HL-60 (cell line): ENCODE results near the gene WSCD1.

Experiments used
- DNase-seq, 2 experiments: peaks; one replicate each; pipeline ENCODE4 v3.0.0-alpha.2; 2010 to 2020; ENCODE audit warnings: low read depth in 1 of 2, low spot score in 1 of 2
- H3K27ac ChIP-seq: fragments of 250-450 bp; sonication (Bioruptor Pico); replicated peaks from 2 replicates; pipeline ENCODE4 v1.5.1; 2020; ENCODE audit warnings: mild to moderate bottlenecking, moderate library complexity
- H3K27me3 ChIP-seq: fragments of 250-450 bp; sonication (Bioruptor Pico); 2 replicates; pipeline ENCODE4 v1.5.1; 2021; ENCODE audit warnings: mild to moderate bottlenecking, moderate library complexity; ENCODE audit not compliant: insufficient read depth, poor library complexity, severe bottlenecking
- H3K4me3 ChIP-seq: replicated peaks from 2 replicates; pipeline ENCODE4 v1.5.1; 2011; ENCODE audit warnings: mild to moderate bottlenecking, control low read depth, low read length; ENCODE audit not compliant: insufficient read depth
- GABPA ChIP-seq: IDR thresholded peaks from 2 replicates; pipeline ENCODE4 v1.6.1; 2012; ENCODE audit warnings: low read depth
- POLR2AphosphoS5 ChIP-seq: IDR thresholded peaks from 2 replicates; pipeline ENCODE4 v1.6.1; 2012; ENCODE audit warnings: low read depth
- SPI1 ChIP-seq: IDR thresholded peaks from 2 replicates; pipeline ENCODE4 v1.6.1; 2012; ENCODE audit warnings: low read depth, mild to moderate bottlenecking, borderline replicate concordance
- TF ChIP-seq, protein P1 (sequence below): IDR thresholded peaks from one replicate; pipeline ENCODE4 v1.5.1; 2011; ENCODE audit warnings: low read length, control low read depth, inconsistent platforms; ENCODE audit not compliant: insufficient read depth
- TF ChIP-seq, protein P2 (sequence below): IDR thresholded peaks from 2 replicates; pipeline ENCODE4 v1.6.1; 2012; ENCODE audit warnings: low read depth; ENCODE audit not compliant: insufficient replicate concordance

WSCD1 gene

DNA sequence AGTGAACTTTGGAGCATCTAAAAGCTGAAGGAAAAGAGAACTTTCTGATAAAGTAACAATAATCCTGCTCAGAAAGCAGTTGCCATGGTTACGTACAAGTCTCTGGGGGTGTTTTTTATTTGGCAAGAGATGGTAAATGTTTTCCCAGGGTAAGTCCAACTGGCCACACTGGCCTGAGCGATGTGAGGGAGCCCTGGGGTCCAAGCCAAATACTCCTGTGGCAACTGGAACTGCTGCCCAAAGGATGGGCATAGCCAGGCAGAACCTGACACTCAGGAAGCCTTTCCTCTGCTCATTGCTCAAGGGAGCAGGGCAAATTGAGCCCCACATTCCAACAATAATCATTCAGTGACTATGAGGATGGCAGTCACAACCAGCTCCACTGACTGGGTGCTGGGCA, 26.8 kb upstream of the WSCD1 start:
- DNase-seq: no peak
- no peak overlapping the region for H3K4me3 ChIP-seq
- H3K27me3 ChIP-seq: no peaks in the 10 kb centered on the region

DNA sequence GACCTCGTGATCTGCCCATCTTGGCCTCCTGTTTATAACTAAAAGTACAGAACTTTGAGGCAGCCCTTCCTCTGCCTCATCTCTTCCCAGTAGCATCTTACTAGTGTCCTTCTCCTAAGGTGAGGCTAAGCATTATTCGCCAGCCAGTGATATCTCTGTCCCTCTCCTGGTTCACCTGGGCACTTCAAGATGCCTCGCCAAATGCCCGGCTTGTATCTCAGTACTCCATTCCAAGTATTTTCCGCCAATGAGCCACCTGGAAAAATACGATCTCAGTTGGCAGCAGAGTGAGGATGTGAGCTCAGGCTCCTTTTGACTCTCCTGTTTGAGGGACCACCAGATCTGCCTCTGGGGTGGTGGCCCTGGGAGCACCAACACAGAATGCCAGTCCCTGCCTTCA, 25.9 kb upstream of the WSCD1 start:
- H3K27me3 ChIP-seq: no peaks in the 10 kb centered on the region

More for the DNA sequence above, 26.8 kb upstream of the WSCD1 start:
- H3K27ac ChIP-seq: no peak overlapping the region
- TF ChIP-seq POLR2AphosphoS5 (no peak), GABPA (no peak), SPI1 (no peak)
- TF ChIP-seq, protein P1, sequence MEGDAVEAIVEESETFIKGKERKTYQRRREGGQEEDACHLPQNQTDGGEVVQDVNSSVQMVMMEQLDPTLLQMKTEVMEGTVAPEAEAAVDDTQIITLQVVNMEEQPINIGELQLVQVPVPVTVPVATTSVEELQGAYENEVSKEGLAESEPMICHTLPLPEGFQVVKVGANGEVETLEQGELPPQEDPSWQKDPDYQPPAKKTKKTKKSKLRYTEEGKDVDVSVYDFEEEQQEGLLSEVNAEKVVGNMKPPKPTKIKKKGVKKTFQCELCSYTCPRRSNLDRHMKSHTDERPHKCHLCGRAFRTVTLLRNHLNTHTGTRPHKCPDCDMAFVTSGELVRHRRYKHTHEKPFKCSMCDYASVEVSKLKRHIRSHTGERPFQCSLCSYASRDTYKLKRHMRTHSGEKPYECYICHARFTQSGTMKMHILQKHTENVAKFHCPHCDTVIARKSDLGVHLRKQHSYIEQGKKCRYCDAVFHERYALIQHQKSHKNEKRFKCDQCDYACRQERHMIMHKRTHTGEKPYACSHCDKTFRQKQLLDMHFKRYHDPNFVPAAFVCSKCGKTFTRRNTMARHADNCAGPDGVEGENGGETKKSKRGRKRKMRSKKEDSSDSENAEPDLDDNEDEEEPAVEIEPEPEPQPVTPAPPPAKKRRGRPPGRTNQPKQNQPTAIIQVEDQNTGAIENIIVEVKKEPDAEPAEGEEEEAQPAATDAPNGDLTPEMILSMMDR: no peak
- TF ChIP-seq, protein P2, sequence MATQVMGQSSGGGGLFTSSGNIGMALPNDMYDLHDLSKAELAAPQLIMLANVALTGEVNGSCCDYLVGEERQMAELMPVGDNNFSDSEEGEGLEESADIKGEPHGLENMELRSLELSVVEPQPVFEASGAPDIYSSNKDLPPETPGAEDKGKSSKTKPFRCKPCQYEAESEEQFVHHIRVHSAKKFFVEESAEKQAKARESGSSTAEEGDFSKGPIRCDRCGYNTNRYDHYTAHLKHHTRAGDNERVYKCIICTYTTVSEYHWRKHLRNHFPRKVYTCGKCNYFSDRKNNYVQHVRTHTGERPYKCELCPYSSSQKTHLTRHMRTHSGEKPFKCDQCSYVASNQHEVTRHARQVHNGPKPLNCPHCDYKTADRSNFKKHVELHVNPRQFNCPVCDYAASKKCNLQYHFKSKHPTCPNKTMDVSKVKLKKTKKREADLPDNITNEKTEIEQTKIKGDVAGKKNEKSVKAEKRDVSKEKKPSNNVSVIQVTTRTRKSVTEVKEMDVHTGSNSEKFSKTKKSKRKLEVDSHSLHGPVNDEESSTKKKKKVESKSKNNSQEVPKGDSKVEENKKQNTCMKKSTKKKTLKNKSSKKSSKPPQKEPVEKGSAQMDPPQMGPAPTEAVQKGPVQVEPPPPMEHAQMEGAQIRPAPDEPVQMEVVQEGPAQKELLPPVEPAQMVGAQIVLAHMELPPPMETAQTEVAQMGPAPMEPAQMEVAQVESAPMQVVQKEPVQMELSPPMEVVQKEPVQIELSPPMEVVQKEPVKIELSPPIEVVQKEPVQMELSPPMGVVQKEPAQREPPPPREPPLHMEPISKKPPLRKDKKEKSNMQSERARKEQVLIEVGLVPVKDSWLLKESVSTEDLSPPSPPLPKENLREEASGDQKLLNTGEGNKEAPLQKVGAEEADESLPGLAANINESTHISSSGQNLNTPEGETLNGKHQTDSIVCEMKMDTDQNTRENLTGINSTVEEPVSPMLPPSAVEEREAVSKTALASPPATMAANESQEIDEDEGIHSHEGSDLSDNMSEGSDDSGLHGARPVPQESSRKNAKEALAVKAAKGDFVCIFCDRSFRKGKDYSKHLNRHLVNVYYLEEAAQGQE: no peak

DNA sequence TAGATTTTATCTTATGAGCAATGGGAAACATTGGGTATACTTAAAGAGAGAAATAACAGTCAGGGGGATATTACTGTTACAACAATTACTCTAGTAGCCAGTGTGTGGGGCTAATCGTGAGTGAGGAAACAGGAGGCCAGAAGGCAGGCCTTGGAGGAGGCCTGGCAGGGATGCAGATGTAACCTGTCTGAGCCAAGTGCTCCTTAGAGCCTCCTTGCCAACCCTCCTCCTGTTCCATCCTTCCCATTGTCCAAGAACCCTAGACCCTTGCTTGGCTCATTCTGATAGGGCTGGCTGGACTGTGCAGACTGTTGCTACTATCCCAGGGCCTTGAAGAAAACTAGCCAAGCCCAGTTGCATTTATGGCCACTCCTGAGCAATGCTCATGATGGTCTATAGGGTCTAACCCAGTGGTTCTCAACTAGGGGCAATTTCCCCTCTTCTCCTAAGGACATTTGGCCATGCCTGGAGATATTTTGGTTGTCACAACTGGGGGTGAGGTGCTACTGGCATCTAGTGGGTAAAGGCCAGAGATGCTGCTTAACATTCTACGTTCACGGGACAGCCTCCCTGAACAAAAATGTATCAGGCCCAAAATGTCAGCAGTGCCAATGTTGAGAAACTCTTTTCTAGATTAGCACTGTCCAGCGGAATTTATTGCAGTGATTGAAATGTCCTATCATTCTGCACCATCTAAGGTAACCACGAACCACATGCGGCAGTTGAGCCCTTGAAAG, 24.4 kb upstream of the WSCD1 start:
- Histone ChIP-seq H3K27ac (no peak overlapping the region), H3K27me3 (no peaks in the 10 kb centered on the region), H3K4me3 (no peak overlapping the region)
- no peak for TF ChIP-seq POLR2AphosphoS5
- no peak for TF ChIP-seq SPI1
- TF ChIP-seq, protein P1: no peak
- TF ChIP-seq, protein P2: no peak
- no peak for TF ChIP-seq GABPA
- no peak for DNase-seq

More for the DNA sequence above, 25.9 kb upstream of the WSCD1 start:
- H3K27ac ChIP-seq: no peak overlapping the region
- DNase-seq: no peak
- TF ChIP-seq, protein P1: no peak
- TF ChIP-seq, protein P2: no peak
- TF ChIP-seq POLR2AphosphoS5 (no peak), GABPA (no peak)
- no peak overlapping the region for H3K4me3 ChIP-seq
